Suprapubic skin (tissue), 4 donors: Measurements from ENCODE around the gene SRPRB. TPM values are rescaled to one million over a fixed set of nuclear protein-coding genes. Genes with fewer than 3 reads are reported as not detected.

Experiments used
- DNase-seq, 2 donors: peaks; one replicate each; pipeline ENCODE4 v3.0.0-alpha.2; 2019; ENCODE audit warnings: low spot score in 2 of 2
- H3K27ac ChIP-seq: fragments of 200-600 bp; sonication (generic); one replicate; pipeline ENCODE4 v1.5.1; 2019
- H3K27me3 ChIP-seq: fragments of 200-600 bp; sonication (generic); one replicate; pipeline ENCODE4 v1.5.1; 2019
- H3K36me3 ChIP-seq: fragments of 200-600 bp; sonication (generic); one replicate; pipeline ENCODE4 v1.5.1; 2019
- H3K4me1 ChIP-seq: fragments of 200-600 bp; sonication (generic); one replicate; pipeline ENCODE4 v1.5.1; 2019
- H3K4me3 ChIP-seq: fragments of 200-600 bp; sonication (generic); one replicate; pipeline ENCODE4 v1.5.1; 2019; ENCODE audit warnings: mild to moderate bottlenecking
- H3K9me3 ChIP-seq: fragments of 200-600 bp; sonication (generic); one replicate; pipeline ENCODE4 v1.5.1; 2019
- CTCF ChIP-seq, 2 donors: fragments of 200-600 bp in 1 of 2; fragments of 450-650 bp in 1 of 2; sonication (generic) in 1 of 2; IDR thresholded peaks; one replicate each; pipeline ENCODE4 v1.5.1; 2016 to 2019; ENCODE audit warnings: antibody characterized with exemption in 2 of 2, mild to moderate bottlenecking in 1 of 2, moderate library complexity in 1 of 2
- EP300 ChIP-seq: sonication (generic); formaldehyde crosslinking; IDR thresholded peaks from one replicate; pipeline ENCODE4 v1.6.1; 2017; ENCODE audit warnings: antibody characterized with exemption
- POLR2A ChIP-seq, 2 donors: fragments of 450-650 bp; IDR thresholded peaks; one replicate each; pipeline ENCODE4 v1.6.1; 2017; ENCODE audit warnings: antibody characterized with exemption in 2 of 2, mild to moderate bottlenecking in 2 of 2, moderate library complexity in 2 of 2
- POLR2AphosphoS5 ChIP-seq, 3 donors: sonication (generic); formaldehyde crosslinking; IDR thresholded peaks; one replicate each; pipeline ENCODE4 v1.6.1; 2017; ENCODE audit warnings: antibody characterized with exemption in 3 of 3
- WGBS: methylation state at CpG from one replicate; pipeline ENCODE4 v1.1.5; 2018; 5-methylcytosine and 5-hydroxymethylcytosine counted together
- total RNA-seq, 4 donors: library from RNA; depleted of rRNA; stranded (reverse); fragments of >200 nt; gene quantifications; one replicate each; pipeline ENCODE4 v1.1.0, GENCODE V29; 2016

The SRPRB gene
- total RNA-seq, 4 donors from 2014 or later: 21.1 to 36.5 (median 23.8) TPM

GRCh38 chr3:133854264-133855001 lies 48.8 kb downstream of the SRPRB start:
- no peak for TF ChIP-seq POLR2A (IDR thresholded peaks at IDR 0.05)
- Histone ChIP-seq H3K4me3 (no peak overlapping the region), H3K27me3 (no peaks in the 10 kb centered on the region), H3K36me3 (no peaks in the 10 kb centered on the region), H3K4me1 (no peaks in the 10 kb centered on the region), H3K27ac (no peak overlapping the region), H3K9me3 (no peaks in the 10 kb centered on the region)
- peak in 1 of 2 donors; percentile 9 for DNase-seq
- 77% methylated on average over 5 of the region's 5 CpGs for WGBS

DNA sequence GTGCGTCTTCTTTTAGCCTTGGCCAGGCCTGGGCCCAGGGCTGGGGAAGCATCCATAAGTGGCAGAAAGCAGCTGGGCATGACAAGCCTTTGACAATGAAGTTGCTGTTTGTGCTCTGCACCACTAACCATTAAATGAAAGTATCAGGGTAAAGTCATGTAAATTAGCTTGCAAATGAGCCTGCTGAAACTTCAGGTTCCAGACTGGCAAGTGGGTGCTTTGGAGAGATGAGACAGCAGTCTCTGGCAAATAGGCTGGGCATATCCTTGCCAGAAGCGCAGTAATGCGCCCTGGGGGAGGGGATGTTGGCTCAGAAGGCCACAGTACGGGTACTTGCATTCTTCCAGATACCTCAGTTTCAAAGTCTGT lies 49.4 kb downstream of the SRPRB start:
- no peaks in the 10 kb centered on the region for H3K4me1 ChIP-seq
- 67% methylated on average over 2 of the region's 4 CpGs for WGBS
- peak in 1 of 2 donors; percentile 12 for DNase-seq

DNA sequence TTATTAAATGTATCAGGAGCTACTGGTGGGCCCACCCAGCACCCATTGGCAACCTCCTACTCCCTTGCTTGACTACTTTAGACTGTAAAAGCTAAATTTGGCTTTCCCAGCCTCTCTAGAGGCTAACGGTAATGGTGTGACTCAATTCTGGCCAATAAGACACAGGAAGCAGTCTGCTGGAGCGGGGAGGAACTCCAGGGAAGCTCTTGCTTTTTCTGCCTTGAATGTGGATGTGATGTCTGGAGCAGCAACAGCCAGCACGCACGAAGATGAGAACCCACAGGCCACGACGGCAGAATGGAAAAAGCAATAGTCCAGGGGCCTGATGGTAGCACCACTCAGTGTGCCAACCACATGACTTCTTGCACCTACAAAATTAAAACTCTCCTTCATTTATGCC lies 50.2 kb downstream of the SRPRB start:
- 88% methylated on average over 6 of the region's 6 CpGs for WGBS
- no peak for TF ChIP-seq POLR2AphosphoS5 (IDR thresholded peaks at IDR 0.05)
- no peak for TF ChIP-seq POLR2A (IDR thresholded peaks at IDR 0.05)
- no peak for TF ChIP-seq EP300
- no peak for TF ChIP-seq CTCF (IDR thresholded peaks at IDR 0.05)

More for the DNA sequence above, 49.4 kb downstream of the SRPRB start:
- no peaks in the 10 kb centered on the region for H3K9me3 ChIP-seq
- no peaks in the 10 kb centered on the region for H3K36me3 ChIP-seq
- no peaks in the 10 kb centered on the region for H3K27me3 ChIP-seq
- H3K27ac ChIP-seq: no peak overlapping the region
- H3K4me3 ChIP-seq: no peak overlapping the region
- TF ChIP-seq POLR2AphosphoS5 (IDR thresholded peaks at IDR 0.05) (no peak), POLR2A (IDR thresholded peaks at IDR 0.05) (no peak), EP300 (no peak), CTCF (IDR thresholded peaks at IDR 0.05) (no peak)

DNA sequence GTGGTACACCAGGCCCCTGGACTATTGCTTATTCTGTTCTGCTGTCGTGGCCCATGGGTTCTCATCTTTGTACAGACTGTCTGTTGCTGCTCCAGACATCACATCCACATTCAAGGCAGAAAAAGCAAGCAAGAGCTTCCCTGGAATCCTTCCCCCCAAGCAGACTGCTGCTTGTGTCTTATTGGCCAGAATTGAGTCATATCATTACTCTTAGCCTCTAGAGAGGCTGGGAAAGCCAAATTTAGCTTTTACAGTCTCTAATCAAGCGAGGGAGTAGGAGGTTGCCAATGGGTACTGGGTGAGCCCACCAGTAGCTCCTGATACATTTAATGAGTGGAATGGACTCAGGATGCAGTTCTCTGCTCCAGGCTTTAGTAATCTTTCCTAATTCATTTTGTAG lies 50.7 kb downstream of the SRPRB start:
- no peak for TF ChIP-seq EP300
- Histone ChIP-seq H3K4me3 (no peak overlapping the region), H3K27ac (no peak overlapping the region), H3K36me3 (no peaks in the 10 kb centered on the region), H3K4me1 (no peaks in the 10 kb centered on the region), H3K9me3 (no peaks in the 10 kb centered on the region), H3K27me3 (no peaks in the 10 kb centered on the region)
- DNase-seq: no peak
- 82% methylated on average over 2 of the region's 2 CpGs for WGBS

More for the DNA sequence above, 50.2 kb downstream of the SRPRB start:
- Histone ChIP-seq H3K9me3 (no peaks in the 10 kb centered on the region), H3K27ac (no peak overlapping the region), H3K36me3 (no peaks in the 10 kb centered on the region), H3K27me3 (no peaks in the 10 kb centered on the region), H3K4me3 (no peak overlapping the region), H3K4me1 (no peaks in the 10 kb centered on the region)
- DNase-seq: peak in 1 of 2 donors; percentile 20

DNA sequence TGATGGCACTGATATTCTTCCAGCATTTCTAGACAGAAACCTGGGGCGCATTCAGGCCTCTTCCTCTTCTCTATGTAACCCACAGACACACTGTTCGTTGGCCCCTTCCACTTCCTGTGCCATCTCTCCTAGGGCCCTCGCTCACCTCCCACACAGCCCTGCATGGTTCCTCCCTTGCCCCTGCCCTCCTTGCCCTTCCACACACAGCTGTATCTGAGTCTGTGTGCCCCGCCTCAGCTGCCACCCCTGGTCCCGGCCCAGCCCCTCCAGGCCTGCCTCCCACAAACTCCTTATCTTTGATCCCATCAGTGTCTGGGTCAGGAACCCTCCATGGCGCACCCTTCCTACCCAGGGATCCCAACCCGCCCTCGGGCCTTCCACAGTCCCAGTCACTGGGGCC lies 52.2 kb downstream of the SRPRB start:
- WGBS: 81% methylated on average over 8 of the region's 8 CpGs
- Histone ChIP-seq H3K27me3 (no peaks in the 10 kb centered on the region), H3K27ac (no peak overlapping the region), H3K4me1 (no peaks in the 10 kb centered on the region), H3K4me3 (no peak overlapping the region), H3K9me3 (no peaks in the 10 kb centered on the region), H3K36me3 (no peaks in the 10 kb centered on the region)
- DNase-seq: peak in 1 of 2 donors; percentile 77
- TF ChIP-seq CTCF (IDR thresholded peaks at IDR 0.05) (no peak), EP300 (no peak), POLR2AphosphoS5 (IDR thresholded peaks at IDR 0.05) (no peak), POLR2A (IDR thresholded peaks at IDR 0.05) (no peak)

DNA sequence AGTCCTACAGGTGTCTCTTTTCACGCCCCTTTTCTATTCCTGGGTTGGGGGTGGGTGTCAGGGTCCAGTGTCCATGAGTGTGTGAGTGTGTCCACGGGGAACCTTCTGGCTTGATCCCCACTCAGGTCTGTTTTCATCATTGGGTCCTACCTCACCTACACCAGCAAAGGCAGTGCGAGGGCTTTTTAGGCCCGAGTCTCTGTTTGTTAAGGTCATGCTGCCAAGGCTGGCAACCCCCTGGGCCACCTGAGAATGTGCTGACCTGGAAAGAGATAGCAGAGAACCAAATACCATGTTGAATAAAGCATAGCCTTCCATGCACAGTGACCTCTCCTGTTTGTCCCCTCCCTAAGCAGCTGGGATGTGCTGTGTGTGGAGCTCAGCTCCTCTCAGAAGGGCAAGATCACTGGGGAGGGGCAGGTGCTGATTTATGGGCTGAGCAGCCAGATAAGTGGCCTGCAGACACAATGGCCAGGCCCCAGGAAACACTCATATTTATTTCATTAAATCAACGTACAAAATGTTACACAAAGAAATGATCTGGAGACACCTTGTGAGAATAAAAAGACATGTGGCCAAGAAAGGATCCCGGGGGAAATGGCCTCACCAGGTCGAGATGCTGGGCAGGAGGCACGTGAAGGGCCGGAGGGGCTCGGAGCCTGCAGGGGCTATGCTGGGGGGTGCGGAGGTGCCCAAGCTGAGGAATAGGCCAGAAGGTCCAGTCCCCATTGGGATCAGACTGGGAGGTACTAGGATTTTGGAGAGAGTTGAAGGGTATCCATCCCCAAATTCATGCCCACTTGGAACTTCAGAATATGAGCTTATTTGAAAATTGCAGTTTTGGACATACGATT lies 54.0 kb downstream of the SRPRB start:
- DNase-seq: no peak
- WGBS: 92% methylated on average over 12 of the region's 12 CpGs
- Histone ChIP-seq H3K36me3 (no peaks in the 10 kb centered on the region), H3K4me3 (no peak overlapping the region), H3K4me1 (no peaks in the 10 kb centered on the region), H3K27me3 (no peaks in the 10 kb centered on the region), H3K27ac (no peak overlapping the region), H3K9me3 (no peaks in the 10 kb centered on the region)
- TF ChIP-seq POLR2A (IDR thresholded peaks at IDR 0.05) (no peak), POLR2AphosphoS5 (IDR thresholded peaks at IDR 0.05) (no peak), EP300 (no peak), CTCF (IDR thresholded peaks at IDR 0.05) (no peak)
